GM18909 (cell line): ENCODE data around the gene L3MBTL4.

ENCODE experiments used
- ATAC-seq: cut with Tn5 transposase; IDR thresholded peaks from one replicate; pipeline ENCODE4 v1.9.1; 2021; ENCODE audit warnings: mild to moderate bottlenecking; ENCODE audit not compliant: unreplicated experiment, poor library complexity

Gene L3MBTL4

DNA sequence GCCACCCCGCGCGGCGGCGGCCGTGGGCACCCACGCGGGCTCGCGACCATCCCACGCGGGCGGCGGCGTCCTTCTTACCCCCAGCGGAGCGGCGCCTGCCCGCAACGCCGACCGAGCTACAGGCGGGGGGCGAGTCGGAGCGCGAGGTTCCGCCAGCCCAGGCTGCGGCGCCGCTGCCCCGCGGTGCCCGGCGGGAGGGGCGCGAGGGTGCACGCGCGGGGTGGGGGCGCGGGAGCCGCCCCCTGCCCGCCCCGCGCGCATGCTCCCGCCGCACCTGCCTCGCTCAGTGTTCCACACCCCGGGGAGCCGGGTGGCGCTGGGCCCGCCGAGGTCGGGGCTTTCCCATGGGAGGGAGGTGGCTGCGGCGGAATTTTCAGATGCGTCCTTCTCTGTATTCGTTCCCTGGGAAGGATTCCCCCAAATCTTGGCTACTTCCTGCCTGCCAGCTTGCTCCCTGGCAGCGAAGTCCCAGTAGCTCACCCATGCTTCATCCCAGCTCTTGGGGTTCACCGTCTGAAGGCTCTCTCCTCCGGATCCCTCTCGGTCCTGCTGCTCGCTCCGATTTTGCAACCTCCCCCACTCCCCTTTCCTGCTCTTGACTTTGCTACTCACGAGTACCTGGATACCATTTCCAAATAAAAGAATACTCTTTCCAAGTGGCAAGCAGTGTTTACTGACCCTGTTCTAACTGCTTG, at the start of gene L3MBTL4:
Gene L3MBTL4 (minus strand): TSS at position 189 of the 695 bp plus-strand sequence. CDS start 103,286 bp downstream, outside the sequence.
- ATAC-seq = peak; percentile 66

DNA sequence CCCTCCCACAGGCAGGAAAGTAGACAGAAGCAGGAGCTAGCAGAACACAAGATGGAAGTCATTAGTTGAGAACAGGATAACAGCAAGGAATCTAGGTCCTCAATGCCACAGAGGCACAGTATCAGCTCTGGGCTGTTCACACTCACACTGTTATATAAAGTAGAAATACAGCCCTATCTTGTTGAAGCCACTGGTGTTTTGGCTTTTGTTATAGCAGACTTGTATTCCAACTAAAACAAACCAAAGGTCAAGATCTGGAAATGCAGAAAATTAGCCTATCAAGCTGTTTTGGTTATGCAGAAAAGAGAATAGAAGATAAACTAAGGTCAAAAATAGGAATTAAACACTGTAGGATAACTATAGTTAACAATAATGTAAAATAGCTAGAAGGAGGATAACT, 37.5 kb upstream of the L3MBTL4 start:
- ATAC-seq = no peak

DNA sequence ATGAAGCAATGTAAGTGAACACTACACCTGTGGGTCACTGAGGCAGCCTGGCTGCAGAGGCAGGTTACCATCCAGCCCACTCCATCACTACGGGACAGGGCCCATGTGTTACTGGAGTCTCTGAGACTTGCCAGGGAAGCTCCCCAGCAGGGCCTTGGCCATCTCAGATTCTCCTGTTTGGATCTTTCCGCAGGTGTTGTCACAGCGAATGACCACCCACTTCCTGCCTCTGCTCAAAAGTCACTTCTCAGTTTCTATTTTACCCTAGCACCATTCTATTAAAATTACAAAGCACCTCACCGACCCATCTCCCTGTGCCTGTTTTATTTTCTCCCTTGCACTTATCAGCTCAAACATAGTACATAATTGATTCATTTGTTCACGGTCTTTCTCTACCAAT, 34.5 kb upstream of the L3MBTL4 start:
- peak; percentile 66 for ATAC-seq

- ATAC-seq = no peak
Measured at GRCh38 chr18:6444466-6445228, 29.9 kb upstream of the L3MBTL4 start.

- ATAC-seq = no peak
Measured at GRCh38 chr18:6441200-6441599, 26.5 kb upstream of the L3MBTL4 start.

DNA sequence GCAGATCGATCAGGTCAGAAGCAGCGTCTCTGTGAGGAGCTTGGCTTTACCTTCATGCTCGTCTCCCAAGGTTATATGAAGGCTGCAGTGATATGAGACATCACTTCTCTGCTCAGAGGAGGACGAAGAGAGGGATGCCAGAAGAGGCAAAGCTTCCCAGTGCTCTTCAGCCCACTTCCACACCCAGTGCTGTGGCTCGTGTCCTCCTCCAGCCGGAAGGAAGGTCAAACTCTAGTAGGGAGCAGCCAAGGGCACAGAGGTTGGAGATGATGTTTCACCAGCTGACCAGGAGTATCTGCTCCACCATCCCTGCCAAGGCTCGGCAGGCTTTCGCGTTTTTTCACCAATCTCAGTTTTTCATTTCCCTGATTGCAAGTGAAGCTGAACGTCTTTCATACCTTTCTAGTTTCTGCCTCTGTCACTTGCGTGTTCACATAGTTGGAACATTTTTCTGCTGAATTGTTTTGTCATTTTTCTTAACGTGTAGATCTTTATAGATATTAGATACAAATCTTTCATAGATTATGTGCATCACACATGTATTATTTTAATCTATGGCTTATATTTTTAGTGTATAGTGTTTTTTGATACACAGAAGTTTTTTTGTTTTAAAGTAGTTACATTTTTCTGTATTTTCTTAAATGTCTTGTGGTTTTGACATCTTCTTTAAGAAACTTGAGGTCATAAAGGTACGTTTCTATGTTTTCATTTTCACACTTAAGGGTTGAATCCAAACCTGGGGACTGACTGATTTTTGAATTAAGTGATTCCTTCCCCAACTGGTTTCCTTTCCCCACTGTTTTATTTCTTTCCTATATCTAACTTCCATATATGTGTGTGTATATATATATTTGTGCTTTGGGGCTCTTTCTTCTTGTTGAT, 23.5 kb upstream of the L3MBTL4 start:
- no peak for ATAC-seq

GRCh38 chr18:6435731-6436130, 21.0 kb upstream of the L3MBTL4 start:
- ATAC-seq = no peak

- no peak for ATAC-seq
Measured at GRCh38 chr18:6434987-6435709, 20.4 kb upstream of the L3MBTL4 start.

DNA sequence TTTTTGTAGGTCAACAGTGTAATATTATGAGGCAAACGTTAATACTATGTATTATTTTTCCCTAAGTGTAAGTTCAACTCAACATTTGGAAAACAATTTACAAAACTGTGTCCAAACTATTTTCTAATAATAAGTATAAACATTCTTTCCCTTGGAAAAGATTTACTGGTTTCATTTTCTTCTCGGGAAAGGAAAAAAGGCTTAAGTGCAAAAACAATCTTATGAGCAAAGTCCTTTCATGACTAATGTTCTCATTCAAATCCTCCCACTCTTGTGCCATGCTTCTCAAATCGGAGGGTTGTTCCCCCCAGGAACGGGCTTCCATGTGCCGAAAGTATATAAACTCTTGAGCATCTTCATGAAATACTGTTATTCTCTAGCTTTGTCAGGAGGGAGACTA, 19.8 kb upstream of the L3MBTL4 start:
- no peak for ATAC-seq

- no peak for ATAC-seq
Measured at GRCh38 chr18:6431659-6432318, 17.1 kb upstream of the L3MBTL4 start.

DNA sequence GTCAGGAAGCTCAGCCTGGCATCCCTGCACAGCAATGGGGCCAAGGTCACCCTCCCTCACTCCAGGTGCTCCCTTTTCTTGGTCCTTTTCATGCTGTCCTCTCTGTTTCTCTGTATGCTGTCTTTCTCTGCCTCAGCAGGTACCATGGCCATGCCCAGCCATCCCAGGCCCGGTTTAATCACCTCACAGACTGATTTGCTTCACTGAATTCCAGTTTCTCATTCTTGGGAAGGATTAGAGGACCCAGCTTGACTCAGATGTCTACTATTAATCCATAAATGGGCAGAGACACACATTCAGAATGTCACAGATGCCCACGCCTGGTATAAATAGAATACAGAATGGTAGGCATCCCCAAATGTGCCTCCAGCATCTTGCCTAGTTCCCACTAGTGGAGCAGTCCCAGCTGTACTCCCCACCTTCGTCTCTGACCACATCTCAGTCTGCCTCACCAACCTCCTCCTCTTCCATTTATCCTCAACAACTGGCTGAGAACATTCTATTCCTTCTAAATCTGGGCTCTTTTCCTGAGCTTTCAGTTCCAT, 14.2 kb upstream of the L3MBTL4 start:
- ATAC-seq = no peak

DNA sequence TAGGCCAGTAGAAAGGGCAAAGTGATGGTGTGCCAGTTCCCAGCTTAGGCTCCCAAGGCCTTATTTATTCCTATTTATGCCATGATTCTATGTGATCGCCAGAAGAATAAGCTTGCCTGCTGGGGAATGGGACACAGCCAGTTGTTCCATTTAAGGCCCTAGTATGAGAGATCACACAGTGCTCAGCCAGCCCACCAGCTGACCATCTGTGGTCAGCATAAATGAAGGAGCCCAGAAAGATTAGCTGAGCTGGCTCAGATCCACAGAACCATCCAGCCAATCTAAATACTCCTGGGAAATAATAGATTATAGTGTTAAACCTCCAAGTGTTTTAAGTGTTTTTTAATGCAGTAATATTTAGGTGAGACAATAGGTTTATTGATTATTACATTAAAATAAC, 12.6 kb upstream of the L3MBTL4 start:
- no peak for ATAC-seq

DNA sequence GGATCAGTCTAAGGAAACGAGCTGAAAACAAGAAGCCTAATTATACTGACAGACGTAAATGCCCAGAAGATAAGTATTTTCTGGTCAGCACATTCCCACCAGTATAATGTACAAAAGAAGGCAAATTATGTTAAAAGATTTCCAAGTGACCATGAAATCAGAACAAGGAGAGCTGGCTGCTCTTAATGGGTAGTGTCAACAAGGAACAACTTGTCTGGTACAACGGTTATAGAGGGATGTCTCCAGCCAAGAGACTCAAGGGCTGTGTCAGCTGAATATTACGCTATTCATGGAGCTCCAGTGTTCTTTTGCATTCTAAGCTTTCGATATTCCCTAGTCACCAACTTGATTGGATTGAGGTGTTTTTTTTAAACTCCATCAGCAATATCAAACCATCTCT, 8.6 kb upstream of the L3MBTL4 start:
- no peak for ATAC-seq

DNA sequence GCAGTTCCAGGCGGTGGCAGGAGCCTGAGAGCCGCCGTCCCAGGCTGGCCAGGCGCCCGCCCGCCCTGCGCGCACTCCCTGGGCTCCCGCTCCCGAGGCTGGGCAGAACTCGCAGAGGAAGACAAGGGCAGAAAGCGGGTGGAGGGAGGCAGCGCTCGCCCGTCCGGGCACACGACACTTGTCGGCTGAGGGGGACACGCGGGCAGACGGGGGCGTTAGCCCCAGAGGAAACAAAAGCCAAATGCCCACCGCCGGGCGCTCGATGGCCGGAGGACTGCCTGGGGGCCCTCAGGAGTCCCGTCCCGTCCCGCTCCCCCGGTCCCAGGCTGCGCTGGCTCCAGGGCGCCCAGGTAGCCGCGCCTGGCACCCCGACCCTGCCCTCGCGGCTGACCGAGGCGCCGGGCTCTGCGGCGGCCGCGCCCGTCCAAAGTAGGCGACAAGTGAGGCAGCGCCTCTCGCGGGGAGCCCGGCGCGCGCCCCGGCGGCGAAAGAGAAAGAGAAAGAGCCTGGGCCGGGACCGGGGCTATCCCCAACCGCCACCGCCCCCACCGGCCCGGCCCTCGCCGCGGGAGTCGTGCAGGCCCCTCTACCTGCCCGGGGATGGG, 491 bp downstream of the L3MBTL4 start:
- ATAC-seq = peak; percentile 86

- no peak for ATAC-seq
Measured at GRCh38 chr18:6413579-6414117, 1.1 kb downstream of the L3MBTL4 start.

GRCh38 chr18:6412933-6413472, 1.7 kb downstream of the L3MBTL4 start:
- no peak for ATAC-seq

DNA sequence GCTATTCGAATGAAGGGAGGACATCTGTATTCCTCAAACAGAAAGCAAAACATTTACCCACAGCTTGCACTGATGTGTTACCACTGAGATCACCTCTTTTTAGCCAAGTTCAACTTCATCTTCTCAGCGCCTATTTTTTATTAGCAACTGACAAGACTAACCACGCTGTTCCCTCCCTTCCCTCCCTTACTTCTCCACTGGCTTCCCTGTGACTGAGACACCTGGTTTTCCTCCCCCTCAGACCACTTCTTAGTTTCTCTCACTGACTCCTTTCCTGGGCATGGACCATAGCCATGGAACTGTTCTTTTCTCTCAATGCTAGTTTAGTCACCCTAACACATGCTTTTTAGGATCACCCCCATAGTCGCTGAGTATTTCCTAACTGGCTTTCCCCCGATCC, 3.3 kb downstream of the L3MBTL4 start:
- no peak for ATAC-seq

DNA sequence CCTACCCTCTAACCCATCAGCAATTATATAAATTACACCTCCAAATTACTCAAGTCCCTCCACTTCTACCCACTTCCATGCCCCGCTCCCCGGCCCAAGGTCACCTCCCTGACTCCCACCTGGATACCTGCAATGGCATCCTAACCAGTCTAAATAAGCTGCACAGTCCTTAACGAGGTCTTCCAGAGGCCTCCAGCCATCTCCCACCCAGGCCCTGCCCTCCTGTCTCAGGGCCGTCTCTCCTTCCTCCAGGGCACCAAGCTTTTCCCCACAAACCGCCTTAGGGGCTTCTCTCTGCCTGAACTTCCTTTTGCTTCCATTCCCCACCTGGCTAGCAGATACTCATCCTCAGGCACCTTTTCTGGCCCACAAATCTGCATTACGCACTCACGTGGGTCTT, 4.8 kb downstream of the L3MBTL4 start:
- no peak for ATAC-seq
